Muscle of leg (tissue), 11 donors: ENCODE measurements around the gene KLHDC8A. TPM values are rescaled to one million over a fixed set of nuclear protein-coding genes. Genes with fewer than 3 reads are reported as not detected.

ENCODE experiments used
- DNase-seq: peaks from one replicate; pipeline ENCODE4 v3.0.0; 2013
- H3K27ac ChIP-seq: one replicate; pipeline ENCODE4 v1.5.1; 2013; ENCODE audit warnings: mild to moderate bottlenecking, low read length, control low read depth
- H3K27me3 ChIP-seq: one replicate; pipeline ENCODE4 v1.6.1; 2013; ENCODE audit warnings: low read length; ENCODE audit not compliant: control insufficient read depth, insufficient read depth
- H3K36me3 ChIP-seq: one replicate; pipeline ENCODE4 v1.6.1; 2013; ENCODE audit warnings: low read length; ENCODE audit not compliant: control insufficient read depth, insufficient read depth
- H3K4me1 ChIP-seq: one replicate; pipeline ENCODE4 v1.6.1; 2013; ENCODE audit warnings: low read length; ENCODE audit not compliant: control insufficient read depth, insufficient read depth
- H3K4me3 ChIP-seq: one replicate; pipeline ENCODE4 v1.5.1; 2013; ENCODE audit warnings: low read length, control low read depth
- H3K9me3 ChIP-seq: replicated peaks from 2 replicates; pipeline ENCODE4 v1.6.1; 2013; ENCODE audit warnings: low read depth, low read length; ENCODE audit not compliant: control insufficient read depth
- WGBS: methylation state at CpG from one replicate; pipeline ENCODE4 v1.1.5; 2013; ENCODE audit warnings: missing lambda C conversion rate; ENCODE audit not compliant: insufficient coverage; 5-methylcytosine and 5-hydroxymethylcytosine counted together
- polyA plus RNA-seq, 8 donors: library from polyadenylated mRNA; unstranded; fragments of 120-200 nt; gene quantifications; one replicate each; pipeline versions ENCODE4 v1.2.1 to v1.2.3, GENCODE V29; 2013; ENCODE audit warnings: inconsistent platforms in 1 of 8, low replicate concordance in 1 of 8; ENCODE audit not compliant: insufficient read length in 8 of 8, insufficient read depth in 1 of 8
- total RNA-seq: library from RNA; stranded (reverse); fragments of 120-200 nt; gene quantifications from one replicate; pipeline ENCODE4 v1.2.4, GENCODE V29; 2013

Gene KLHDC8A
- total and polyA plus RNA-seq, 9 donors, result 0.22 to 0.84 (median 0.38) TPM

DNA sequence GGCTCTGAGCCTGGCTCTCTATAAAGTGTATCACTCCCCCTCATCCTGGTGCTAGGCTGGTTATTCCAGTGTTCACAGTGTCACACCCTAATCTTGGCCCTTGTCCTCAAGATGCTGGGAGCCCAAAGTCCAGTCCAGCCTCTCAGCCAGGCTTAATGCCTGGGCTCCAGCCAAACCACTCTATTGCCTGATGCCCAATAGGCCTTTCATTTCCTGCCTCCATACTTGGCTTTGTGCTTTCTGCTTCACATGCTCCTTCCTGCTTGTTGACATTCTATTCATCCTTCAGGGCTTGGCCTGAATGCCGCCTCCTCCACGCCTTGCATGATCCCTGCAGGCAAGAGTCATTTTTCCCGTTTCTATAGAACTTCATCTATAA, 1.7 kb downstream of the KLHDC8A start:
- 60% methylated on average over 1 of the region's 3 CpGs for WGBS
- H3K27ac ChIP-seq, result no peak overlapping the region
- no peaks in the 10 kb centered on the region for H3K27me3 ChIP-seq
- DNase-seq, result no peak
- H3K36me3 ChIP-seq, result no peaks in the 10 kb centered on the region
- no peaks in the 10 kb centered on the region for H3K9me3 ChIP-seq
- peaks cover 19% of the 10 kb centered on the region for H3K4me1 ChIP-seq
- H3K4me3 ChIP-seq, result no peak overlapping the region

DNA sequence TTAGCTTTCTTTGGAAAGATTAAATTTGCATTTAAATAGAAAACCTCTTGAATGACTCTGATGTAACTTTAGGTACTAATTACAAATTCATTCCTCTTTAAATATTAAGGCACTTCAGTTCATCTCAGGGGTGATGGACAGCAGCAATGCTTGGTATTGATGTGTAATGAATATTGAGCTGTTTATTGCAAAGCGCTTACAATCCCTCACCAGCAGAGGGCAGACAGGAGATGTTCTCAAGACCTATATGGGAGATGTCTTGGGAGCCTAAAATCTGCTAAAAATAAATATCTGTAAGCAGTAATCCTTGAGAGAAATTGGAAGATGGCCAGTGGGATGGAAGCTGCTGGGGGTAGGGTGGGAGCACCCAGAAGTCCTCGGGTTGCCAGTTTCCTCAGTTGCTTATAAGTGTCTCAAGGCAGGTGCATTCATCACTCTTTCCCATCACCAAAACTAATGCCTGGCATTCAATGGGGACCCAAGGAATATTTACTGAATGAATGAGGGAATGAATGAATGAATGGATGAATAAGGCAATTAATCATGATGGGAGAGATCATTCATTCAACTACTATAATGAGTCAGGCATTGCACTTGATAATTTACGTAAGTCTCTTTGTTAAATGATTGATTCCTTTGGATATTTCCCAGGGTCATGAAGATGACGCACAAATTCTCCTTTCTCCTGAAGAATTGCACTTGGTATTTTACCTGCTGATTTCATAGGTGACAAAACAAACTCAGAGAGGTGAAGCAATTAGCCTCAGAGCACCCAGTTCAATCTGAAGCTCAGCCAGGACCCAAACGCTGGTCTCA, 2.3 kb downstream of the KLHDC8A start:
- Histone ChIP-seq H3K4me1 (peaks cover 17% of the 10 kb centered on the region), H3K4me3 (no peak overlapping the region), H3K27me3 (no peaks in the 10 kb centered on the region), H3K27ac (no peak overlapping the region), H3K9me3 (no peaks in the 10 kb centered on the region), H3K36me3 (no peaks in the 10 kb centered on the region)
- peak; percentile 80 for DNase-seq
- no CpG with 5 or more reads among the region's 5 CpGs for WGBS

DNA sequence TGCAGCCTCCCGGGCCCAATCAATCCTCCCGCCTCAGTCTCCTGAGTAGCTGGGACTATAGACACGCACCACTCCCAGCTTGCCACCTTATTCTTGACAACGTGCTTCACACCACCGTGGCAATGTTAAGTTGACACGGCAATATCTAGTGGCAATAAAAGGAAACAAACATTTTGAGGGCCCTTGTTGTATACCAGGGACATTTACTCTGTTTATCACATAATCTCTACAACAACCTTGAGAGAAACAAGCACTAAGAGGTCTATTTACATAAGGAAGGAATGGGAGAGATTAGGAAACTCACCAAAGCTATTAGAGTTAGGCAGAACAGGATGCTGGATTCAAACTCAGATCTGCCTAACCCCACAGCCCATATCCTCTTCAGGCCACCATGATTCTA, 3.1 kb downstream of the KLHDC8A start:
- H3K27ac ChIP-seq, result no peak overlapping the region
- H3K27me3 ChIP-seq, result peaks cover under 1% of the 10 kb centered on the region
- peaks cover 17% of the 10 kb centered on the region for H3K4me1 ChIP-seq
- H3K36me3 ChIP-seq, result no peaks in the 10 kb centered on the region
- WGBS, result 87% methylated on average over 3 of the region's 6 CpGs
- no peak overlapping the region for H3K4me3 ChIP-seq
- no peaks in the 10 kb centered on the region for H3K9me3 ChIP-seq
- no peak for DNase-seq

DNA sequence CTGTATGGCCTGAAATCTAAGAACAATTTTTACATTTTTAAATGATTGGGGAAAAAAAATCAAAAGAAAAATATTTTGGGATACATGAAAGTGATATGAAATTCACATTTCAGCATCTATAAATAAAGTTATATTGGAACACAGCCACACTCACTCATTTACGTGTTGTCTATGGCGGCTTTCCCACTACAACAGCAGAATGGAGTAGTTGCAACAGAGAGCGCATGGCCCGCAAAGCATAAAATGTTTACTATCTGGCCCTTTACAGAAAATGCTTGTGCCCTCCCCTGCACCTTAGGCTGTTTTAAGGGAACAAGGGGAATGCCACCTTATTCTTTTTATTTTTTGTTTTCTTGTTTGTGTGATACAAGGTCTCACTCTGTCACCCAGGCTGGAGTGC, 3.5 kb downstream of the KLHDC8A start:
- Histone ChIP-seq H3K27me3 (peaks cover 3% of the 10 kb centered on the region), H3K27ac (no peak overlapping the region), H3K36me3 (no peaks in the 10 kb centered on the region), H3K9me3 (no peaks in the 10 kb centered on the region), H3K4me1 (peaks cover 17% of the 10 kb centered on the region), H3K4me3 (no peak overlapping the region)
- no peak for DNase-seq
- 76% methylated on average over 4 of the region's 4 CpGs for WGBS

DNA sequence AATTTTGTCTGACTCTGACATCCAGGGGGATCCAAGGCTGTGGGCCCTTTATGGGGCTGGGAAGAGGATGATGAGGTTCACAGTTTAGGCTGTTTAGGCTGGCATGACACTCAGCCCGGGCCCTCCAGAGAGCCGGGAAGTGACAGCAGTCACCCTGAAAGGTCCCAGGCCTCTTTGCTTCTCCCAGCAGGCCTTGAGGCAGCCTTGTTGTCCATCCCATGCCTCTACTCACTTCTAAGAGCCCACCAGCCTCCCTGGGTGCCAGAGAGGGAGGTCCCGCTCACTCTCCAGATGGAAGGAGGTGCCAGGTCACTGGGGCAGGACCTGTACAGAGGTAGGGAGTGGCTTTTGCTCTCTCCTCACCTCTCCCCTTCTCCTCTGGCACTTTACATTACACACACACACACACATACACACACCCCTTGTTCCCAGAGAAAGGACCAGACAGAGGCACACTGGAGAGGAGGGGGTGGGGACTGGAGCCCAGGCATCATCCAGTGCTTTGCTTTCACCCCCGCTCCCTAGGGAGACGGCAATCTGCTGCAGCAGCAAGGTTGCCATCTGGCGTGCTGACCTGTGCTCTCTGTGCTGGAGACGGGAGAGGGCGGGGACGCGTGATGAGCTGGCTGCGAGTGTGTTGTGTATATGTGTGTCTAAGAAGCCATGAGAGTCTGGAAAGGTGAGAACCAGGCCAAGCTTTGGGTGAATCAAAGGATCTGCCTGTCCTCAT, 4.6 kb downstream of the KLHDC8A start:
- no peak overlapping the region for H3K4me3 ChIP-seq
- peaks cover 7% of the 10 kb centered on the region for H3K27me3 ChIP-seq

DNA sequence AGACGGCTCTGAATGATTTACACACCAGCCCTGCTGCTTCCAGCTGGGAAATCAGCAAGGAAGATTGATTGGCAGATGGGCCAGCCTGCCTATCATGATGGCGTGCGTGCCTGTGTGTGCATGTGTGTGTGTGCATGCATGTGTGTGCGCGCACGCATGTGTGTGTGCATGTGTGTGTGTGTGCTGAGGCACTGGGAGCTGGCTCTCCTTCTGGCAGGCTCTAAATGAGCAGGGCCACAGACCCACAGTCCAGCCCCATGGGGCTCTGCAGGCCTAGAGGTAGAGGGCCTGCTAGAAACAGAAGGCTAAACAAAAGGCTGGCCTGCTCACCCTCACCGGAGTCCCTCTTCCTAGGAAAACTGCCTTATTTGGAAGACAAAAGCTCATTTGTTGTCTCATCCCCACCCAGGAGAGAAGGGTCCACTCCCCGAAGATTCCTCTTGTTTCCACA, 6.0 kb downstream of the KLHDC8A start:
- Histone ChIP-seq H3K4me1 (peaks cover 5% of the 10 kb centered on the region), H3K4me3 (no peak overlapping the region), H3K27me3 (peaks cover 18% of the 10 kb centered on the region), H3K36me3 (no peaks in the 10 kb centered on the region), H3K27ac (no peak overlapping the region), H3K9me3 (no peaks in the 10 kb centered on the region)
- 25% methylated on average over 2 of the region's 8 CpGs for WGBS
- no peak for DNase-seq

More for the DNA sequence above, 4.6 kb downstream of the KLHDC8A start:
- Histone ChIP-seq H3K9me3 (no peaks in the 10 kb centered on the region), H3K27ac (no peak overlapping the region), H3K36me3 (no peaks in the 10 kb centered on the region), H3K4me1 (peaks cover 15% of the 10 kb centered on the region)
- DNase-seq, result peak; percentile 26
- 30% methylated on average over 10 of the region's 11 CpGs for WGBS

DNA sequence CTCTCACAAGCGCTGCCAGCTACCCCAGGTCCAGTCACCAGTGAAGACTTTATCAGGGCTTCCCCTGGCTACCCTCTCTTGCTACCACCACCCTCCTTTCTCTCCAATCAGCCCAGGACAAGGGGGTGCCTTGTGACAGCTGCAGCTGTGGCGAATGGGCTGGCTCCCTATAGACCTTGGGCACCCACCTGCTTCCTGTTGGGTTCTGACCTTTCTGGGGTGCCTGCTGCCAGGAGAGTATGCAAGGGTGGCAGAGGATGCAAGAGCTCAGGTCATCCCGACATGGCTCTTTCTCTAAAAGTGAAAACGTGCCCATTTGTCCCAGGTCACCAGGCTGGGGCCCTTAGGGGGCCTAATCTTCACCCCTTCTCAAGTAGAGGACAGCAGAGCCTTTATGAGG, 6.6 kb downstream of the KLHDC8A start:
- Histone ChIP-seq H3K27ac (no peak overlapping the region), H3K4me1 (peaks cover 5% of the 10 kb centered on the region), H3K4me3 (no peak overlapping the region), H3K36me3 (no peaks in the 10 kb centered on the region), H3K9me3 (no peaks in the 10 kb centered on the region), H3K27me3 (peaks cover 23% of the 10 kb centered on the region)
- DNase-seq, result no peak
- WGBS, result 93% methylated on average over 2 of the region's 4 CpGs

DNA sequence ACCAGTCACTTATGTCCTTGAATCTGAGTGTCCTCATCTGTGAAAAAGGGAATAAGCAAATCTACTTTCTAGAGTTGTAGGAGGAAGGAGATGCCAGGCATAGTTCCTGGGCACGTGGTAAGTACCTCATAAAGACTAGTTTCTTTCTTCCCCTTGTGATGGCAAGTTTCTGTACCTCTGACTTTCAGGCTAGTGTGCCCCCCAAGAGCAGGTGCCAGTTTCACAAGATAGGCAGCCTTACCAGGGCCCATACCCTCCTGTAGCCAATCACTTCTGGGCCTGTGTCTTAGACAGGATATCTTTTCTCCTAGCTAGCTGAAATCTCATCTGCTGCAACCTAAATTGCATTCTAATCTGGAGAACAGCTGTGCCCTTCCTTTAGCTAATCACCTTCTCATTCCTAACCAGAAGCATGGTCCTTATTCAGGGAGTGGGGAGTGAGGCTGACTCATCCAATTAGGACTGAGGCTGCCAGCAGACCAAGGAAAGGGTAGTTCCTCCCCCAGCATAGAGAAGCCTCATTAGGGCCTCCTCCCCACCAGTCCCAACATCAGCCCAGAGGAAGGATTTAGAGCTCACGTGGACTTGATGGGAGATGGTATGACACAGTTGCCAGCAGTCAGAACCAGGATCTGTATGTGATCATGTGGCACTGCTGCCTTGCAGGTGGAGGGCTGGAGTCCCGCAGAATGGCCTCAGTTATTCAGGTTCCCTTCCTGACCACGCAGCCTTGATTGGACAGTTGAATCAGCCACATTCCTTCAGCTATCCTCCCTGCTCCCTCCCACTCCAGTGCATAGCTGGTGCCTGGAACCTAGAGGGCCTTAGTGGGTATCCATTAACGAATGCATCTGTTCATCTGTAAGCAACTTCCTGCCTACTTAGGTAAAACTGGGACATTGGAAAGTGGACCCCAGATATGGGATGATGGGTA, 7.9 kb downstream of the KLHDC8A start:
- H3K27me3 ChIP-seq, result peaks cover 36% of the 10 kb centered on the region
- H3K4me1 ChIP-seq, result peaks cover 10% of the 10 kb centered on the region
- H3K4me3 ChIP-seq, result no peak overlapping the region
- H3K36me3 ChIP-seq, result no peaks in the 10 kb centered on the region
- no peak for DNase-seq
- WGBS, result 64% methylated on average over 4 of the region's 5 CpGs
- H3K27ac ChIP-seq, result no peak overlapping the region
- H3K9me3 ChIP-seq, result no peaks in the 10 kb centered on the region

DNA sequence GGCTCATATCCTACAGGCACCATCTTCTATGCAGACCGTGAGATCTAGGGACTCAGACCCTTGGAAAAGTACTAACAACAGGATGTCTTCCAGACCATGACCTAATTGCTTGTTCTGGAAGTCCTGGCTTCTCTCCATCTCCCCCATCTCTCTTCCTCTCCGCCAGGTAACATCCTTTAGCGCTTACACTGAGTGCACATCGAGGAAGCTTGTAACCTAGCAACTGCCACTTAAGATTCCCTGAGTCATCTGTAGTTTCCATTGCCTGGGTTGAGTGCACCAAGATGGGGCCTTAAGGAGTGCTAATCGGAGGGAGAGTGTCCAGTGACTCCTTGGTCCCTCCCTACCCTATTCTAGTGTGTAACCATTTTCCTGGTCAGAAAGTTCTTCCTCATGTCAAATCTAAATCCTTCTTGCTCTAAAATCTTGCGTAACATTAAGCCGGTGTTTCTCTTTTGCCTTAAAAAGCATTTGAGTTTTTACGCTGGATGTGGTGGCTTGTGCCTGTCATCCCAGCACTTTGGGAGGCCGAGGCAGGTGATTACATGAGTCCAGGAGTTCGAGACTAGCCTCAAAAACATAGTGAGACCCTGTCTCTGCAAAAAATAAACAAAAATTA, 9.7 kb downstream of the KLHDC8A start:
- Histone ChIP-seq H3K27ac (no peak overlapping the region), H3K9me3 (no peaks in the 10 kb centered on the region), H3K27me3 (peaks cover 54% of the 10 kb centered on the region), H3K4me3 (no peak overlapping the region), H3K4me1 (peaks cover 14% of the 10 kb centered on the region), H3K36me3 (no peaks in the 10 kb centered on the region)
- no peak for DNase-seq
- 58% methylated on average over 6 of the region's 10 CpGs for WGBS
